Loucy (cell line): ENCODE measurements around the gene CD72.
"Not testable (repeated sequence)": the region's sequence is repeated elsewhere in the genome, so short reads cannot be mapped to it uniquely, and the experiment has no call there.

Experiments used
- H2AFZ ChIP-seq: fragments of 200-600 bp; sonication (generic); 2 replicates; pipeline ENCODE4 v1.6.0; 2016; ENCODE audit warnings: antibody characterized with exemption, mild to moderate bottlenecking, low read length, moderate library complexity
- H3F3A ChIP-seq: fragments of 200-600 bp; 2 replicates; pipeline ENCODE4 v1.6.0; 2016; ENCODE audit warnings: antibody characterized with exemption, low read depth, mild to moderate bottlenecking
- H3K27me3 ChIP-seq: fragments of 200-600 bp; sonication (generic); 2 replicates; pipeline ENCODE4 v1.6.1; 2014; ENCODE audit warnings: low read length, mild to moderate bottlenecking; ENCODE audit not compliant: insufficient read depth, poor library complexity, severe bottlenecking
- H3K36me3 ChIP-seq: fragments of 200-600 bp; sonication (generic); 2 replicates; pipeline ENCODE4 v1.6.1; 2016; ENCODE audit warnings: low read length; ENCODE audit not compliant: insufficient read depth
- H3K4me1 ChIP-seq: fragments of 200-600 bp; sonication (generic); 2 replicates; pipeline ENCODE4 v1.5.1; 2014; ENCODE audit warnings: low read length, mild to moderate bottlenecking; ENCODE audit not compliant: insufficient read depth, poor library complexity, severe bottlenecking
- H3K4me2 ChIP-seq: fragments of 200-600 bp; sonication (generic); 2 replicates; pipeline ENCODE4 v1.6.0; 2014; ENCODE audit warnings: antibody characterized with exemption, low read length, low read depth, mild to moderate bottlenecking; ENCODE audit not compliant: poor library complexity, severe bottlenecking
- H3K4me3 ChIP-seq: fragments of 200-600 bp; sonication (generic); 2 replicates; pipeline ENCODE4 v1.5.1; 2014; ENCODE audit warnings: low read length, mild to moderate bottlenecking, mixed read lengths; ENCODE audit not compliant: poor library complexity, severe bottlenecking
- H3K79me2 ChIP-seq: fragments of 200-600 bp; sonication (generic); 2 replicates; pipeline ENCODE4 v1.6.1; 2014; ENCODE audit warnings: low read length; ENCODE audit not compliant: insufficient read depth
- H3K9ac ChIP-seq: fragments of 200-600 bp; sonication (generic); 2 replicates; pipeline ENCODE4 v1.6.0; 2014; ENCODE audit warnings: mild to moderate bottlenecking, low read depth, low read length, moderate library complexity; ENCODE audit not compliant: poor library complexity, severe bottlenecking
- H3K9me2 ChIP-seq: fragments of 200-600 bp; sonication (generic); replicated peaks from 2 replicates; pipeline ENCODE4 v1.6.1; 2016; ENCODE audit warnings: low read depth, low read length, mixed read lengths
- H3K9me3 ChIP-seq: fragments of 200-600 bp; sonication (generic); 2 replicates; pipeline ENCODE4 v1.6.1; 2014; ENCODE audit warnings: mild to moderate bottlenecking, antibody characterized with exemption, low read length, low read depth; ENCODE audit not compliant: insufficient read depth
- H4K20me1 ChIP-seq: fragments of 200-600 bp; sonication (generic); 2 replicates; pipeline ENCODE4 v1.6.0; 2014; ENCODE audit warnings: antibody characterized with exemption, low read length, mild to moderate bottlenecking; ENCODE audit not compliant: insufficient read depth, poor library complexity, severe bottlenecking
- EZH2phosphoT487 ChIP-seq: fragments of 200-600 bp; IDR thresholded peaks from 2 replicates; pipeline ENCODE4 v1.6.1; 2018; ENCODE audit warnings: antibody characterized with exemption, mild to moderate bottlenecking, moderate library complexity, borderline replicate concordance
- TF ChIP-seq, protein P1 (sequence below): fragments of 200-600 bp; sonication (generic); conservative IDR thresholded peaks from 2 replicates; pipeline ENCODE4 v1.5.1; 2014; ENCODE audit warnings: mild to moderate bottlenecking, antibody characterized with exemption, low read length

The CD72 gene

DNA sequence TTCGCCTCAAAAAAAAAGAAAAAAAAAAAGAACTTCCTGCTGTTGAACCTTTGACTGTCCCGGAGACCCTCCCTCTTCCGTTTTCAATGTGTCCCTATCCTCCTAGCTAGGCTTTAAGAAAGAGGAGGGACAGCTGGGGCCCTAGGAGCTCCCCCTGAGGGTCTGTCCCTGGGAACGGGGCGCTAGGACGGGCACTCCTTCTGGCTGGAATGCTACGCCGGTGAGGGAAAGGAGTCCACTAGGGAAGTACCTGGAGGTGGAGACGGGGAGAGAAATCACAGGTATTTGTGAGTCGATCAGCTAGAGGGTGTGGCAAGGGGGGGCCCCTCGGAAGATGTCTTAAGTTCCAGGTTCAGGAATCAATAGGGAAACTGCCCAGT, 27.9 kb upstream of the CD72 start:
- no peaks in the 10 kb centered on the region for H3K9me2 ChIP-seq
- peaks cover 8% of the 10 kb centered on the region; the same call in 1 of the 2 replicates for H3F3A ChIP-seq
- TF ChIP-seq EZH2phosphoT487: no peak
- TF ChIP-seq, protein P1, sequence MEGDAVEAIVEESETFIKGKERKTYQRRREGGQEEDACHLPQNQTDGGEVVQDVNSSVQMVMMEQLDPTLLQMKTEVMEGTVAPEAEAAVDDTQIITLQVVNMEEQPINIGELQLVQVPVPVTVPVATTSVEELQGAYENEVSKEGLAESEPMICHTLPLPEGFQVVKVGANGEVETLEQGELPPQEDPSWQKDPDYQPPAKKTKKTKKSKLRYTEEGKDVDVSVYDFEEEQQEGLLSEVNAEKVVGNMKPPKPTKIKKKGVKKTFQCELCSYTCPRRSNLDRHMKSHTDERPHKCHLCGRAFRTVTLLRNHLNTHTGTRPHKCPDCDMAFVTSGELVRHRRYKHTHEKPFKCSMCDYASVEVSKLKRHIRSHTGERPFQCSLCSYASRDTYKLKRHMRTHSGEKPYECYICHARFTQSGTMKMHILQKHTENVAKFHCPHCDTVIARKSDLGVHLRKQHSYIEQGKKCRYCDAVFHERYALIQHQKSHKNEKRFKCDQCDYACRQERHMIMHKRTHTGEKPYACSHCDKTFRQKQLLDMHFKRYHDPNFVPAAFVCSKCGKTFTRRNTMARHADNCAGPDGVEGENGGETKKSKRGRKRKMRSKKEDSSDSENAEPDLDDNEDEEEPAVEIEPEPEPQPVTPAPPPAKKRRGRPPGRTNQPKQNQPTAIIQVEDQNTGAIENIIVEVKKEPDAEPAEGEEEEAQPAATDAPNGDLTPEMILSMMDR: no peak
- no peaks in the 10 kb centered on the region for H3K27me3 ChIP-seq
- H3K4me2 ChIP-seq: peak overlapping the region; percentile 98
- peak overlapping the region; percentile 85 for H3K9ac ChIP-seq
- peak overlapping the region; percentile 70 for H2AFZ ChIP-seq
- peaks cover 55% of the 10 kb centered on the region for H3K79me2 ChIP-seq
- peak overlapping the region; percentile 80 for H3K4me3 ChIP-seq
- no peaks in the 10 kb centered on the region for H3K36me3 ChIP-seq
- peaks cover 6% of the 10 kb centered on the region for H4K20me1 ChIP-seq
- H3K4me1 ChIP-seq: peaks cover 36% of the 10 kb centered on the region
- H3K9me3 ChIP-seq: no peaks in the 10 kb centered on the region

DNA sequence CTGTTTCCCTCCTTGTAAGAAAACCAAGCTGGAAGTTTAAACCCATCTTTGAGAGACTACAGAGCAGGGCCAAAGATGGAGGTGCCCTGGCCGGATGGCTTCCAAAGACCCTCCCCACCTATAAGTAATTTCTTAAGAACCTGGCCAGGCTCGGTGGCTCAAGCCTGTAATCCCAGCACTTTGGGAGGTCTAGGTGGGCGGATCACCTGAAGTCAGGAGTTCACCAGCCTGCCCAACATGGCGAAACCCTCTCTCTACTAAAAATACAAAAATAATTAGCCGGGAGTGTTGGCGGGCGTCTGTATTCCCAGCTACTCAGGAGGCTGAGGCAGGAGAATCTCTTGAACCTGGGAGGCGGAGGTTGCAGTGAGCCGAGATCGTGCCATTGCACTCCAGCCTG, 27.5 kb upstream of the CD72 start:
- H3K9me2 ChIP-seq, H4K20me1 ChIP-seq, H3F3A ChIP-seq, H3K27me3 ChIP-seq, H3K36me3 ChIP-seq, H3K9me3 ChIP-seq: not testable (repeated sequence)
- Histone ChIP-seq H3K4me1 (peaks cover 31% of the 10 kb centered on the region), H2AFZ (peak overlapping the region; percentile 70; the same call in 1 of the 2 replicates), H3K79me2 (peaks cover 51% of the 10 kb centered on the region), H3K4me3 (peak overlapping the region; percentile 80), H3K4me2 (peak overlapping the region; percentile 98), H3K9ac (peak overlapping the region; percentile 85)

DNA sequence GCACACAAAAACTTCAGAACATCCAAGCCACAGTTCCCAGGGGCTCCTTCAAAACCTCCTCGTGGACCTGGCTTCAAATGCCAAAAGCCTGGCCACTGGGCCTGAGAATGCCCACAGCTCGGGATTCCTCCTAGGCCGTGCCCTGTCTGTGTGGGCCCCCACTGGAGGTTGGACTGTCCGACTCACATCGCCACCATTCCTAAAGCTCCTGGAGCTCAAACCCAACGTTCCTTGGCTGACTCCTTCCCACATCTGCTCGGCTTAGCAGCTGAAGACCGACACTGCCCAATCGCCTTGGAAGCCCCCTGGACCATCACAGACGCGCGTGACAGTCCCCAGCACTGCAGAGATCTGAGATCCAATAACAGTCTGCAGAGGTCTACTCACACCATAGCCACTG, 24.8 kb upstream of the CD72 start:
- H3K9me2 ChIP-seq: no peaks in the 10 kb centered on the region
- H3K9me3 ChIP-seq: no peaks in the 10 kb centered on the region
- no peak overlapping the region for H3K9ac ChIP-seq
- no peak overlapping the region for H3K4me3 ChIP-seq
- no peak overlapping the region for H2AFZ ChIP-seq
- H4K20me1 ChIP-seq: peaks cover 5% of the 10 kb centered on the region
- peaks cover 24% of the 10 kb centered on the region; the same call in 1 of the 2 replicates for H3K79me2 ChIP-seq
- H3K4me1 ChIP-seq: peaks cover 31% of the 10 kb centered on the region
- no peak overlapping the region for H3K4me2 ChIP-seq
- no peak for TF ChIP-seq EZH2phosphoT487
- peaks cover 4% of the 10 kb centered on the region; the same call in 1 of the 2 replicates for H3F3A ChIP-seq
- H3K27me3 ChIP-seq: no peaks in the 10 kb centered on the region
- H3K36me3 ChIP-seq: no peaks in the 10 kb centered on the region

DNA sequence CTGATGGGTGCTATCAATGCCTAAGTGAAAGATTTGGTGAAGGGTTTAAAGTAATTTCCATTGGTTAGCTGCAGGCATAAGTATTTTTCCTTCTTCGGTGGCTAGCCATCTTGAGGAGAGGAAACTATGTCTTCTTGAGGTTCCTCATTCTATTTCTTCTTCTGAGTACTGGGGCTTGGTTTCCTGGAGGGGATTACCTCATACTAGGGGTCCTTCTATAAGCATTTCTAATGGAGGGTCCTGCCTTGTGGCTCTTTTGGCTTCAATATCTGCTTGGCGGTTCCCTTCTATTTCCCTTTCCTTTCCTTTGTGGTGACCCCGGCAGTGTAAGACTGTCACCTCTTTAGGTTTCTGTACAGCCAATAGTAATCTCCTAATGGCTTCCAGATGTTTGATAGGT, 23.3 kb upstream of the CD72 start:
- not testable (repeated sequence) for H2AFZ ChIP-seq, H3K9me2 ChIP-seq, H3K9me3 ChIP-seq, H3K9ac ChIP-seq, H3K36me3 ChIP-seq, H3F3A ChIP-seq, H3K4me3 ChIP-seq, H3K4me2 ChIP-seq, H4K20me1 ChIP-seq, H3K27me3 ChIP-seq
- peaks cover 25% of the 10 kb centered on the region for H3K4me1 ChIP-seq
- H3K79me2 ChIP-seq: peaks cover 16% of the 10 kb centered on the region; the same call in 1 of the 2 replicates

DNA sequence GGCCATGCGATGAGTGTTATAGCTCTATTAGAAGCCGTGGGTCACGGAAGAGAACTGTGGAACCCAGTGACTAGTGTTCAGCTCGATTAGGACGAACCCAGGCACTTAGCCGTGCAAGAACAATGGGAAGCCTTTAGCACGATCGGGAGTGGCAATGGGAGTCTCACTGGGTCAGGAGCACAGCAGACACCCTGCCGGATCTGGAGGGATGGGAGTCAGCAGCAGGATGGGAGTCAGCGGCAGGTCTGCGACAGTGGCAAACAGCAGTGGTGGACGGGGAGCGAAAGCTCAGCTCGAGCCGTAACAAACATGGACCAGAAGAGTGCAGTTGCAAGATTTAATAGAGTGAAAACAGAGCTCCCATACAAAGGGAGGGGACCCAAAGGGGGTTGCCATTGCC, 22.2 kb upstream of the CD72 start:
- not testable (repeated sequence) for H2AFZ ChIP-seq, H3K4me2 ChIP-seq, H3K36me3 ChIP-seq

More for the DNA sequence above, 22.2 kb upstream of the CD72 start:
- not testable (repeated sequence) for H4K20me1 ChIP-seq, H3K9me3 ChIP-seq, H3F3A ChIP-seq, H3K9me2 ChIP-seq, H3K27me3 ChIP-seq, H3K9ac ChIP-seq, H3K4me3 ChIP-seq
- H3K79me2 ChIP-seq: peaks cover 12% of the 10 kb centered on the region; the same call in 1 of the 2 replicates
- H3K4me1 ChIP-seq: peaks cover 30% of the 10 kb centered on the region
